SK-N-MC (cell line): ENCODE data around the gene PANK1.

Experiments used
- EZH2 ChIP-seq: fragments of 200-600 bp; sonication (generic); IDR thresholded peaks from one replicate; pipeline ENCODE4 v1.6.1; 2017; ENCODE audit warnings: antibody characterized with exemption
- POLR2AphosphoS5 ChIP-seq: IDR thresholded peaks from 2 replicates; pipeline ENCODE4 v1.6.1; 2012; ENCODE audit warnings: mild to moderate bottlenecking, low read depth, low read length, borderline replicate concordance

GRCh38 chr10:89664203-89664602 is 19.2 kb upstream of the PANK1 start:
- no peak for TF ChIP-seq POLR2AphosphoS5
- TF ChIP-seq EZH2 = no peak
